ENCODE results near the gene EXOSC1. TPM values are rescaled to one million over a fixed set of nuclear protein-coding genes. Genes with fewer than 3 reads are reported as not detected.

EXOSC1 gene
- total RNA-seq, 1 experiment from 2014 or later: 34.7 TPM

- Histone ChIP-seq H2AFZ (ENCODE audit: low read length) (no peak overlapping the region), H3K79me2 (ENCODE audit: low read length) (peaks cover 65% of the 10 kb centered on the region), H3K27ac (ENCODE audit: low read length) (no peak overlapping the region), H3K9ac (ENCODE audit: low read length) (no peak overlapping the region), H3K4me3 (ENCODE audit: low read length) (no peak overlapping the region), H3F3A (ENCODE audit: low read length, unreplicated experiment) (no peaks in the 10 kb centered on the region), H3K4me2 (ENCODE audit: low read length) (no peak overlapping the region), H3K27me3 (ENCODE audit: low read length) (no peaks in the 10 kb centered on the region), H3K4me1 (ENCODE audit: insufficient read depth, low read length) (peaks cover 37% of the 10 kb centered on the region), H3K9me3 (ENCODE audit: low read length) (no peaks in the 10 kb centered on the region), H4K20me1 (ENCODE audit: low read length) (no peaks in the 10 kb centered on the region), H3K36me3 (ENCODE audit: low read depth, low read length) (peaks cover 9% of the 10 kb centered on the region), H3K9me2 (replicated peaks; ENCODE audit: low read length) (no peaks in the 10 kb centered on the region)
- TF ChIP-seq EZH2phosphoT487 (IDR thresholded peaks at IDR 0.05; ENCODE audit: borderline replicate concordance, low read length): no peak
- TF ChIP-seq CTCF (conservative IDR thresholded peaks at IDR 0.05; ENCODE audit: low read depth, low read length): no peak
- no peak for TF ChIP-seq EZH2 (IDR thresholded peaks at IDR 0.05; ENCODE audit: low read length, unreplicated experiment)
- intact Hi-C loops (cut with micrococcal nuclease): loop anchor here (5.0 kb wide), 1 partner anchor 58 kb away; no protein-coding TSS in a partner anchor
- ChIA-PET CTCF (interaction anchor here (1.1 kb wide), 1 partner anchor 18 kb away, joined by 3 read pairs; no protein-coding TSS in a partner anchor), POLR2A (ENCODE audit: unreplicated experiment) (no interaction called here)
- no peak for ATAC-seq
- no TSS peak for BruUV-seq (replicated peaks)
- no peak for DNase-seq
Observed at GRCh38 chr10:97483921-97484320, 38.1 kb upstream of the EXOSC1 start.

GRCh38 chr10:97483506-97483905, 37.7 kb upstream of the EXOSC1 start:
- H3K27me3 ChIP-seq (ENCODE audit: low read length): no peaks in the 10 kb centered on the region
- H4K20me1 ChIP-seq (ENCODE audit: low read length): no peaks in the 10 kb centered on the region
- no peak overlapping the region for H2AFZ ChIP-seq (ENCODE audit: low read length)
- peaks cover 39% of the 10 kb centered on the region for H3K4me1 ChIP-seq (ENCODE audit: insufficient read depth, low read length)
- intact Hi-C loops (cut with micrococcal nuclease): loop anchor here (5.0 kb wide), 1 partner anchor 59 kb away; no protein-coding TSS in a partner anchor
- H3K9me3 ChIP-seq (ENCODE audit: low read length): no peaks in the 10 kb centered on the region
- H3F3A ChIP-seq (ENCODE audit: low read length, unreplicated experiment): no peaks in the 10 kb centered on the region
- H3K9me2 ChIP-seq (replicated peaks; ENCODE audit: low read length): no peaks in the 10 kb centered on the region
- POLR2A ChIA-PET (ENCODE audit: unreplicated experiment): no interaction called here
- no TSS peak for BruUV-seq (replicated peaks)
- ATAC-seq (no peak), DNase-seq (no peak)
- peaks cover 65% of the 10 kb centered on the region for H3K79me2 ChIP-seq (ENCODE audit: low read length)
- H3K36me3 ChIP-seq (ENCODE audit: low read depth, low read length): peaks cover 10% of the 10 kb centered on the region
- H3K9ac ChIP-seq (ENCODE audit: low read length): no peak overlapping the region
- CTCF ChIA-PET: interaction anchor here (1.1 kb wide), 1 partner anchor 17 kb away, joined by 3 read pairs; no protein-coding TSS in a partner anchor
- H3K4me2 ChIP-seq (ENCODE audit: low read length): no peak overlapping the region
- no peak for TF ChIP-seq EZH2phosphoT487 (IDR thresholded peaks at IDR 0.05; ENCODE audit: borderline replicate concordance, low read length)
- TF ChIP-seq EZH2 (IDR thresholded peaks at IDR 0.05; ENCODE audit: low read length, unreplicated experiment): no peak
- TF ChIP-seq CTCF (conservative IDR thresholded peaks at IDR 0.05; ENCODE audit: low read depth, low read length): no peak
- no peak overlapping the region for H3K27ac ChIP-seq (ENCODE audit: low read length)
- H3K4me3 ChIP-seq (ENCODE audit: low read length): no peak overlapping the region

- CTCF ChIA-PET: no interaction called here
- Histone ChIP-seq H3K9me2 (replicated peaks; ENCODE audit: low read length) (no peaks in the 10 kb centered on the region), H3K9ac (ENCODE audit: low read length) (peak overlapping the region; percentile 28; the same call in 1 of the 2 replicates), H3K4me3 (ENCODE audit: low read length) (no peak overlapping the region), H3K36me3 (ENCODE audit: low read depth, low read length) (peaks cover 20% of the 10 kb centered on the region), H3K79me2 (ENCODE audit: low read length) (peaks cover 57% of the 10 kb centered on the region), H3K4me1 (ENCODE audit: insufficient read depth, low read length) (peaks cover 39% of the 10 kb centered on the region), H3K27me3 (ENCODE audit: low read length) (no peaks in the 10 kb centered on the region), H3K4me2 (ENCODE audit: low read length) (peak overlapping the region; percentile 46), H3K9me3 (ENCODE audit: low read length) (no peaks in the 10 kb centered on the region), H3K27ac (ENCODE audit: low read length) (peak overlapping the region; percentile 89), H4K20me1 (ENCODE audit: low read length) (no peaks in the 10 kb centered on the region), H3F3A (ENCODE audit: low read length, unreplicated experiment) (no peaks in the 10 kb centered on the region), H2AFZ (ENCODE audit: low read length) (no peak overlapping the region)
- intact Hi-C loops (cut with micrococcal nuclease): loop anchor here (5.0 kb wide), 1 partner anchor 60 kb away; no protein-coding TSS in a partner anchor
- POLR2A ChIA-PET (ENCODE audit: unreplicated experiment): no interaction called here
- DNase-seq (peak; percentile 42), ATAC-seq (peak; percentile 26)
- BruUV-seq (replicated peaks): no TSS peak
- TF ChIP-seq EZH2phosphoT487 (IDR thresholded peaks at IDR 0.05; ENCODE audit: borderline replicate concordance, low read length): no peak
- TF ChIP-seq EZH2 (IDR thresholded peaks at IDR 0.05; ENCODE audit: low read length, unreplicated experiment): no peak
Observed at GRCh38 chr10:97482381-97482780, 36.6 kb upstream of the EXOSC1 start.

All from PC-3 (cell line).